ENCODE results near the gene UBAC1.
"Not testable (repeated sequence)": the region's sequence is repeated elsewhere in the genome, so short reads cannot be mapped to it uniquely, and the experiment has no call there.

UBAC1 gene

DNA sequence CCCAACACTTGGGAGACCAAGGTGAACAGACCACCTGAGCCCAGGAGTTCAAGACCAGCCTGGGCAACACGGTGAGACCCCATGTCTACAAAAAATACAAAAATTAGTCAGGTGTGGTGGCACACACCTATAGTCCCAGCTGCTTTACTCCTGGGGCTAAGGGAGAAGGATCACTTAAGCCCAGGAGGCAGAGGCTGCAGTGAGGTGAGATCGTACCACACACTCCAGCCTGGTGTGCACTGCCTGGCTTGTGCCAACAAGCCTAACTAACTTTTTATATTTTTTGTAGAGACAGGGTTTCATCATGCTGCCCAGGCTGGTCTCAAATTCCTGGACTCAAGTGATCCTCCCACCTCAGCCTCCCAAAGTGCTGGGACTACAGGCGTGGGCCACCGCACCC is 10.3 kb downstream of the UBAC1 start:
- not testable (repeated sequence) for H3K9ac ChIP-seq (ENCODE audit: low read depth in 1 of 2, low read length in 2 of 2); H3K27me3 ChIP-seq (ENCODE audit: control insufficient read depth in 2 of 2, insufficient read depth in 2 of 2, low read length in 2 of 2); H3K9me3 ChIP-seq (ENCODE audit: control insufficient read depth in 2 of 2, low read length in 2 of 2); H3K4me1 ChIP-seq (ENCODE audit: control insufficient read depth in 2 of 2, insufficient read depth in 2 of 2, low read length in 2 of 2); H3K4me3 ChIP-seq (ENCODE audit: low read length in 2 of 2); H3K27ac ChIP-seq (ENCODE audit: low read depth in 2 of 2, low read length in 2 of 2)
- H3K36me3 ChIP-seq (ENCODE audit: control insufficient read depth in 2 of 2, insufficient read depth in 2 of 2, low read length in 2 of 2): peaks cover 39 to 47% of the 10 kb centered on the region in 2 donors

- Histone ChIP-seq H3K27ac (ENCODE audit: low read depth in 2 of 2, low read length in 2 of 2) (no peak overlapping the region), H3K27me3 (ENCODE audit: control insufficient read depth in 2 of 2, insufficient read depth in 2 of 2, low read length in 2 of 2) (no peaks in the 10 kb centered on the region), H3K4me1 (ENCODE audit: control insufficient read depth in 2 of 2, insufficient read depth in 2 of 2, low read length in 2 of 2) (no peaks in the 10 kb centered on the region), H3K4me3 (ENCODE audit: low read length in 2 of 2) (no peak overlapping the region), H3K36me3 (ENCODE audit: control insufficient read depth in 2 of 2, insufficient read depth in 2 of 2, low read length in 2 of 2) (peaks cover 44 to 54% of the 10 kb centered on the region in 2 donors), H3K9ac (ENCODE audit: low read depth in 1 of 2, low read length in 2 of 2) (no peak overlapping the region), H3K9me3 (ENCODE audit: control insufficient read depth in 2 of 2, low read length in 2 of 2) (no peaks in the 10 kb centered on the region)
Observed at GRCh38 chr9:135950135-135950682, 11.0 kb downstream of the UBAC1 start.

GRCh38 chr9:135949501-135950134 is 11.6 kb downstream of the UBAC1 start:
- Histone ChIP-seq H3K9ac (ENCODE audit: low read depth in 1 of 2, low read length in 2 of 2) (no peak overlapping the region), H3K27ac (ENCODE audit: low read depth in 2 of 2, low read length in 2 of 2) (no peak overlapping the region), H3K27me3 (ENCODE audit: control insufficient read depth in 2 of 2, insufficient read depth in 2 of 2, low read length in 2 of 2) (no peaks in the 10 kb centered on the region), H3K4me1 (ENCODE audit: control insufficient read depth in 2 of 2, insufficient read depth in 2 of 2, low read length in 2 of 2) (no peaks in the 10 kb centered on the region), H3K4me3 (ENCODE audit: low read length in 2 of 2) (no peak overlapping the region), H3K36me3 (ENCODE audit: control insufficient read depth in 2 of 2, insufficient read depth in 2 of 2, low read length in 2 of 2) (peaks cover 50 to 57% of the 10 kb centered on the region in 2 donors), H3K9me3 (ENCODE audit: control insufficient read depth in 2 of 2, low read length in 2 of 2) (no peaks in the 10 kb centered on the region)

- no peak overlapping the region for H3K4me3 ChIP-seq (ENCODE audit: low read length in 2 of 2)
- no peak overlapping the region for H3K27ac ChIP-seq (ENCODE audit: low read depth in 2 of 2, low read length in 2 of 2)
- no peaks in the 10 kb centered on the region for H3K27me3 ChIP-seq (ENCODE audit: control insufficient read depth in 2 of 2, insufficient read depth in 2 of 2, low read length in 2 of 2)
- H3K4me1 ChIP-seq (ENCODE audit: control insufficient read depth in 2 of 2, insufficient read depth in 2 of 2, low read length in 2 of 2): no peaks in the 10 kb centered on the region
- H3K9ac ChIP-seq (ENCODE audit: low read depth in 1 of 2, low read length in 2 of 2): no peak overlapping the region
- no peaks in the 10 kb centered on the region for H3K9me3 ChIP-seq (ENCODE audit: control insufficient read depth in 2 of 2, low read length in 2 of 2)
- peaks cover 56 to 58% of the 10 kb centered on the region in 2 donors for H3K36me3 ChIP-seq (ENCODE audit: control insufficient read depth in 2 of 2, insufficient read depth in 2 of 2, low read length in 2 of 2)
Observed at GRCh38 chr9:135948968-135949367, 12.2 kb downstream of the UBAC1 start.

- H3K27me3 ChIP-seq (ENCODE audit: control insufficient read depth in 2 of 2, insufficient read depth in 2 of 2, low read length in 2 of 2): no peaks in the 10 kb centered on the region
- H3K9me3 ChIP-seq (ENCODE audit: control insufficient read depth in 2 of 2, low read length in 2 of 2): no peaks in the 10 kb centered on the region
- no peak overlapping the region for H3K9ac ChIP-seq (ENCODE audit: low read depth in 1 of 2, low read length in 2 of 2)
- H3K4me1 ChIP-seq (ENCODE audit: control insufficient read depth in 2 of 2, insufficient read depth in 2 of 2, low read length in 2 of 2): no peaks in the 10 kb centered on the region
- H3K4me3 ChIP-seq (ENCODE audit: low read length in 2 of 2): no peak overlapping the region
- H3K36me3 ChIP-seq (ENCODE audit: control insufficient read depth in 2 of 2, insufficient read depth in 2 of 2, low read length in 2 of 2): peaks cover 56 to 58% of the 10 kb centered on the region in 2 donors
- H3K27ac ChIP-seq (ENCODE audit: low read depth in 2 of 2, low read length in 2 of 2): no peak overlapping the region
Observed at GRCh38 chr9:135948446-135948845, 12.7 kb downstream of the UBAC1 start.

GRCh38 chr9:135947582-135947981 is 13.6 kb downstream of the UBAC1 start:
- Histone ChIP-seq H3K4me3 (ENCODE audit: low read length in 2 of 2) (no peak overlapping the region), H3K4me1 (ENCODE audit: control insufficient read depth in 2 of 2, insufficient read depth in 2 of 2, low read length in 2 of 2) (no peaks in the 10 kb centered on the region), H3K36me3 (ENCODE audit: control insufficient read depth in 2 of 2, insufficient read depth in 2 of 2, low read length in 2 of 2) (peaks cover 51 to 53% of the 10 kb centered on the region in 2 donors), H3K27me3 (ENCODE audit: control insufficient read depth in 2 of 2, insufficient read depth in 2 of 2, low read length in 2 of 2) (no peaks in the 10 kb centered on the region), H3K27ac (ENCODE audit: low read depth in 2 of 2, low read length in 2 of 2) (no peak overlapping the region), H3K9me3 (ENCODE audit: control insufficient read depth in 2 of 2, low read length in 2 of 2) (no peaks in the 10 kb centered on the region), H3K9ac (ENCODE audit: low read depth in 1 of 2, low read length in 2 of 2) (no peak overlapping the region)

GRCh38 chr9:135947105-135947504 is 14.1 kb downstream of the UBAC1 start:
- not testable (repeated sequence) for H3K4me1 ChIP-seq (ENCODE audit: control insufficient read depth in 2 of 2, insufficient read depth in 2 of 2, low read length in 2 of 2); H3K9ac ChIP-seq (ENCODE audit: low read depth in 1 of 2, low read length in 2 of 2); H3K9me3 ChIP-seq (ENCODE audit: control insufficient read depth in 2 of 2, low read length in 2 of 2); H3K27me3 ChIP-seq (ENCODE audit: control insufficient read depth in 2 of 2, insufficient read depth in 2 of 2, low read length in 2 of 2); H3K4me3 ChIP-seq (ENCODE audit: low read length in 2 of 2); H3K27ac ChIP-seq (ENCODE audit: low read depth in 2 of 2, low read length in 2 of 2)
- H3K36me3 ChIP-seq (ENCODE audit: control insufficient read depth in 2 of 2, insufficient read depth in 2 of 2, low read length in 2 of 2): peaks cover 47 to 48% of the 10 kb centered on the region in 2 donors

- Histone ChIP-seq H3K27me3 (ENCODE audit: control insufficient read depth in 2 of 2, insufficient read depth in 2 of 2, low read length in 2 of 2) (no peaks in the 10 kb centered on the region), H3K9me3 (ENCODE audit: control insufficient read depth in 2 of 2, low read length in 2 of 2) (no peaks in the 10 kb centered on the region), H3K36me3 (ENCODE audit: control insufficient read depth in 2 of 2, insufficient read depth in 2 of 2, low read length in 2 of 2) (peaks cover 49 to 50% of the 10 kb centered on the region in 2 donors), H3K4me3 (ENCODE audit: low read length in 2 of 2) (no peak overlapping the region), H3K4me1 (ENCODE audit: control insufficient read depth in 2 of 2, insufficient read depth in 2 of 2, low read length in 2 of 2) (no peaks in the 10 kb centered on the region), H3K9ac (ENCODE audit: low read depth in 1 of 2, low read length in 2 of 2) (no peak overlapping the region), H3K27ac (ENCODE audit: low read depth in 2 of 2, low read length in 2 of 2) (no peak overlapping the region)
Observed at GRCh38 chr9:135946392-135946994, 14.7 kb downstream of the UBAC1 start.

DNA sequence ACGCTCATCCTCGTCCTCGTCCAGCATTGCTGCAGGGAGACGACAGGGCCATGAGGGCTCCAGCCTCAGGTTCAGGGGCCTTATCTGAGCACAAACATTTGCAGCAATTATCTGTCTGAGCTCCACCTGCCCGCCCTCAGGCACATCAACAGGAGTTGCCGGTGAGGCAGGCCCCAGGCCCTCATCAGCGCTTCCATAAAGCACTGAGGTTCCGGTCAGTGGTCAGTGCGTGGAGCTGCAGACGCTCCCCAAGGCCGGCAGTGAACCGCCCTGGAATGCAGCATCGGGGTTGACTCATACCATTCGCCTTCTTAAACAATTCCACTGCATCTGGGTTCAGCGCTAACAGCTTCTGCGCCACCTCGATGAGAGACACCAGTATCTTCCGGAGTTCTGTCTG is 15.2 kb downstream of the UBAC1 start:
- Histone ChIP-seq H3K9ac (ENCODE audit: low read depth in 1 of 2, low read length in 2 of 2) (no peak overlapping the region), H3K9me3 (ENCODE audit: control insufficient read depth in 2 of 2, low read length in 2 of 2) (no peaks in the 10 kb centered on the region), H3K4me1 (ENCODE audit: control insufficient read depth in 2 of 2, insufficient read depth in 2 of 2, low read length in 2 of 2) (no peaks in the 10 kb centered on the region), H3K36me3 (ENCODE audit: control insufficient read depth in 2 of 2, insufficient read depth in 2 of 2, low read length in 2 of 2) (peaks cover 49 to 50% of the 10 kb centered on the region in 2 donors), H3K4me3 (ENCODE audit: low read length in 2 of 2) (no peak overlapping the region), H3K27ac (ENCODE audit: low read depth in 2 of 2, low read length in 2 of 2) (no peak overlapping the region), H3K27me3 (ENCODE audit: control insufficient read depth in 2 of 2, insufficient read depth in 2 of 2, low read length in 2 of 2) (no peaks in the 10 kb centered on the region)

DNA sequence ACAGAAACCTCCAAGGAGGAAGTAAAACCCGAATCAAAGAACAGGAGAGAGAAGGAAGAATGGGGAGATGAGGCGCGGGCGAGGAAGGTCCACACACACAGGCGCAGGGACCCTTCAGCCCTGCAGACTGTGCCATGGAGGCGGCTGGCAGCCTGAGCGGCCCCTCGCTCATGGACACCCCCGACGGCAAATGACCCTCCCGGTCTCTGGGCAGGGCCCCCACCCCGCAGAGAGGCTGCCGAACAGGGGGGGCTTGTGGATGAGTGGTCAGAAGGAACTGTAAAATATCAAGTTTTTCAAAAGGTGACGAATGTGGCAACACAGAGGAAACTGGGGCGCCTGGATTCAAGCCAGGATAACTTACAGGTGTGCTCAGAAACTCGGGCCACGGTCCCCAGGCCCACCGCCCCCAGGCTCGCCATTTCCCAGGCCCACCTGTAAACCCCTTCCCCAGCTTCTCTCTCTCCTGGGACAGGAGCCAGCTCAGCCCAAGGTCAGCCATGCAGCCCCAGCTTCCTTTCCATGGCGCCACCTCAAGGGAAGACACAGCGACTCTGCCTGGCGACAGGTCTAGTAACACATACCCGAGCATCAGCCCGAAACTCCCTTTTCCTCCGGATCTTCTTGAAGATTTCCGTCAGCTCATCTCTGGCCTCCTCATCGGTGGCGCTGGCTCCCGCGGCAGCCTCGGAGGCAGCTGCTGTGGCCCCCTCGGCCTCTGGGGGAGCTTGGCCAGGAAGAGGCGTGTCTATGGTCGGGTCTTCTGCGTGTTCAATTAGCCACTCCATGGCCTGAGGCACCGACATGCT is 16.5 kb downstream of the UBAC1 start:
- peaks cover 46 to 47% of the 10 kb centered on the region in 2 donors for H3K36me3 ChIP-seq (ENCODE audit: control insufficient read depth in 2 of 2, insufficient read depth in 2 of 2, low read length in 2 of 2)

More for the DNA sequence above, 16.5 kb downstream of the UBAC1 start:
- Histone ChIP-seq H3K4me1 (ENCODE audit: control insufficient read depth in 2 of 2, insufficient read depth in 2 of 2, low read length in 2 of 2) (no peaks in the 10 kb centered on the region), H3K9ac (ENCODE audit: low read depth in 1 of 2, low read length in 2 of 2) (no peak overlapping the region), H3K27me3 (ENCODE audit: control insufficient read depth in 2 of 2, insufficient read depth in 2 of 2, low read length in 2 of 2) (no peaks in the 10 kb centered on the region), H3K4me3 (ENCODE audit: low read length in 2 of 2) (no peak overlapping the region), H3K9me3 (ENCODE audit: control insufficient read depth in 2 of 2, low read length in 2 of 2) (no peaks in the 10 kb centered on the region), H3K27ac (ENCODE audit: low read depth in 2 of 2, low read length in 2 of 2) (no peak overlapping the region)

Data from mucosa of rectum (tissue), 2 donors.